Prostate gland (tissue), 2 donors: ENCODE measurements around the gene SLAIN2. TPM values are rescaled to one million over a fixed set of nuclear protein-coding genes. Genes with fewer than 3 reads are reported as not detected.

ENCODE experiments used
- DNase-seq: peaks from one replicate; pipeline ENCODE4 v3.0.0-alpha.2; 2019; ENCODE audit warnings: low spot score
- H3K27ac ChIP-seq, 2 donors: fragments of 200-600 bp; sonication (generic); 2 replicates each; pipeline ENCODE4 v1.5.1; 2017 to 2019
- H3K27me3 ChIP-seq: fragments of 200-600 bp; sonication (generic); replicated peaks from 2 replicates; pipeline ENCODE4 v1.5.1; 2019; ENCODE audit not compliant: insufficient read depth
- H3K36me3 ChIP-seq, 2 donors: fragments of 200-600 bp; sonication (generic); 1 replicate in 1 of 2; 2 replicates in 1 of 2; pipeline versions ENCODE4 v1.5.1 to v1.8.1; 2017 to 2019
- H3K4me1 ChIP-seq: fragments of 200-600 bp; sonication (generic); replicated peaks from 2 replicates; pipeline ENCODE4 v1.5.1; 2019
- H3K4me3 ChIP-seq, 2 donors: fragments of 200-600 bp; sonication (generic); 2 replicates each; pipeline ENCODE4 v1.5.1; 2017 to 2019
- H3K9me3 ChIP-seq: fragments of 200-600 bp; sonication (generic); 2 replicates; pipeline ENCODE4 v1.5.1; 2017
- POLR2A ChIP-seq: fragments of 450-650 bp; IDR thresholded peaks from one replicate; pipeline ENCODE4 v1.6.1; 2016; ENCODE audit warnings: antibody characterized with exemption, mild to moderate bottlenecking
- POLR2AphosphoS5 ChIP-seq: sonication (generic); formaldehyde crosslinking; IDR thresholded peaks from one replicate; pipeline ENCODE4 v1.6.1; 2017; ENCODE audit warnings: antibody characterized with exemption
- WGBS: methylation state at CpG from one replicate; pipeline ENCODE4 v1.1.5; 2018; 5-methylcytosine and 5-hydroxymethylcytosine counted together
- intact Hi-C: fragments of 100-400 bp; cut with DNase I; formaldehyde crosslinking; loops from one replicate; pipeline ENCODE4 v1.14.2; 2022
- total RNA-seq, 2 donors: library from RNA; depleted of rRNA; stranded (reverse); fragments of >200 nt; gene quantifications; one replicate each; pipeline ENCODE4 v1.1.0, GENCODE V29; 2016
- TF ChIP-seq, protein P1 (sequence below), 4 experiments: fragments of 200-600 bp in 2 of 4; fragments of 450-650 bp in 2 of 4; sonication (generic) in 2 of 4; IDR thresholded peaks; 1 replicate in 3 of 4; 2 replicates in 1 of 4; pipeline ENCODE4 v1.5.1; 2016 to 2019; ENCODE audit warnings: antibody characterized with exemption in 4 of 4, mild to moderate bottlenecking in 2 of 4, moderate library complexity in 2 of 4

Gene SLAIN2
- total RNA-seq, 2 donors from 2014 or later = 95.1 to 119 TPM

- Histone ChIP-seq H3K4me1 (peaks cover 7% of the 10 kb centered on the region), H3K4me3 (no peak overlapping the region), H3K27ac (peak overlapping the region; percentile 62 to 97), H3K27me3 (no peaks in the 10 kb centered on the region), H3K36me3 (no peaks in the 10 kb centered on the region), H3K9me3 (no peaks in the 10 kb centered on the region)
- peak; percentile 92 for TF ChIP-seq POLR2AphosphoS5
- TF ChIP-seq POLR2A = no peak
- intact Hi-C loops = no loop called here
- peak; percentile 60 for DNase-seq
These were observed 3.6 kb upstream of the SLAIN2 start for GRCh38 chr4:48337731-48338130.

GRCh38 chr4:48339642-48340041, 1.7 kb upstream of the SLAIN2 start:
- peaks cover 7% of the 10 kb centered on the region for H3K4me1 ChIP-seq
- intact Hi-C loops = no loop called here
- no peaks in the 10 kb centered on the region for H3K9me3 ChIP-seq
- TF ChIP-seq, protein P1, sequence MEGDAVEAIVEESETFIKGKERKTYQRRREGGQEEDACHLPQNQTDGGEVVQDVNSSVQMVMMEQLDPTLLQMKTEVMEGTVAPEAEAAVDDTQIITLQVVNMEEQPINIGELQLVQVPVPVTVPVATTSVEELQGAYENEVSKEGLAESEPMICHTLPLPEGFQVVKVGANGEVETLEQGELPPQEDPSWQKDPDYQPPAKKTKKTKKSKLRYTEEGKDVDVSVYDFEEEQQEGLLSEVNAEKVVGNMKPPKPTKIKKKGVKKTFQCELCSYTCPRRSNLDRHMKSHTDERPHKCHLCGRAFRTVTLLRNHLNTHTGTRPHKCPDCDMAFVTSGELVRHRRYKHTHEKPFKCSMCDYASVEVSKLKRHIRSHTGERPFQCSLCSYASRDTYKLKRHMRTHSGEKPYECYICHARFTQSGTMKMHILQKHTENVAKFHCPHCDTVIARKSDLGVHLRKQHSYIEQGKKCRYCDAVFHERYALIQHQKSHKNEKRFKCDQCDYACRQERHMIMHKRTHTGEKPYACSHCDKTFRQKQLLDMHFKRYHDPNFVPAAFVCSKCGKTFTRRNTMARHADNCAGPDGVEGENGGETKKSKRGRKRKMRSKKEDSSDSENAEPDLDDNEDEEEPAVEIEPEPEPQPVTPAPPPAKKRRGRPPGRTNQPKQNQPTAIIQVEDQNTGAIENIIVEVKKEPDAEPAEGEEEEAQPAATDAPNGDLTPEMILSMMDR (IDR thresholded peaks at IDR 0.05) = no peak
- no peak for TF ChIP-seq POLR2A
- peak overlapping the region in 1 of 2 donors; percentile 59 for H3K4me3 ChIP-seq
- WGBS = 73% methylated on average over 7 of the region's 7 CpGs
- DNase-seq = no peak
- no peaks in the 10 kb centered on the region for H3K36me3 ChIP-seq
- peak overlapping the region; percentile 86 to 97 for H3K27ac ChIP-seq
- H3K27me3 ChIP-seq = no peaks in the 10 kb centered on the region

DNA sequence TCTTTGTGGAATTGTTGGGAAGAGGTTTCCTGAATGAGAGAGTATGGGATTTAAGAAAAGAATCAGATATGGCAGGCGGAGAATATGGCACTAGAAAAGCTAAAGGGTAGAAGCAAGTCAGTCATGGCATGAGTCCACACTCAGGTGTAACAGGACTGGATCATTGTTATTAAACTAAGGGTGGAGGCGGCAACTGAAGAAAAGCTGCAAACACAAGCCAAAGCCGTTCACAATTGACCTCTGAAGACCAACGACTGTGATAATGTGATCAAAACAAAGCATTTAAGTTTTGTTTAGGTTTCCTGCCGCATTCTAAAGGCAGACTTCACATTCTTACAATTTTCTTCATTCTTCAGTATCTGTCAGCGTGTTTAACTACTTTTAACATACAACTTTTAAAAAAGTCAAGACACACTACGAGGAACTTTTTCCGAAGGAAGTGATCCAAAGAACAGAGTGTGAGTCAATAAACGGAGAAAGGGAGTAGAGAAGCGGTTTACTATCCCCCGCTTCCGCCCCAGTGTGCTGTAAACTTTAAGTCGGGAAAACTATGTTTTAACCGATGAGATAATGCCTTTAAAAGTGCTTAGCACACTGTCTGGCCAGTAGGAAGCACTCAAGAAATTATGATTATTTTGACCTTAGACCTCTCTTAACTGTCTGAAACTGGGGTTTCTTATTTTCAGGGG, 909 bp upstream of the SLAIN2 start:
- peak overlapping the region; percentile 39 to 59 for H3K4me3 ChIP-seq
- no peaks in the 10 kb centered on the region for H3K27me3 ChIP-seq
- DNase-seq = peak; percentile 58
- no peaks in the 10 kb centered on the region for H3K9me3 ChIP-seq
- H3K4me1 ChIP-seq = peaks cover 7% of the 10 kb centered on the region
- TF ChIP-seq, protein P1 (IDR thresholded peaks at IDR 0.05) = no peak
- TF ChIP-seq POLR2A (no peak), POLR2AphosphoS5 (no peak)
- peak overlapping the region; percentile 86 to 97 for H3K27ac ChIP-seq
- 5% methylated on average over 14 of the region's 14 CpGs for WGBS
- intact Hi-C loops = no loop called here
- no peaks in the 10 kb centered on the region for H3K36me3 ChIP-seq

- TF ChIP-seq POLR2AphosphoS5 (no peak), POLR2A (no peak)
- TF ChIP-seq, protein P1 (IDR thresholded peaks at IDR 0.05) = no peak
- H3K27ac ChIP-seq = peak overlapping the region; percentile 97
- intact Hi-C loops = no loop called here
These were observed 662 bp downstream of the SLAIN2 start for GRCh38 chr4:48341776-48342605.

DNA sequence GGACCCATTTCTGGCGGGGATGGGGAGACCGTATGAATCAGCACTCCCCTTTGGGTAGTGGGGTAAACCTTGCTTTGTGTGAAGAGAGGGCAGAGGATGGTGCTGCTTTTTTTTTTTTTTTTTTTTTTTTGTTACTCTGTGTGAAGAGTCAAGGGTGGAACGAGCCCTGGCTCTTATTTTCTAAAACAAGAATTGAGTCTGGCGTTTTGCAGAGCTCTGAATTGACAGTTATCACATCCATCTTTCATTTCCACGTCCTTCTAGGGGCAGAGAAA, 1.2 kb downstream of the SLAIN2 start:
- Histone ChIP-seq H3K27me3 (no peaks in the 10 kb centered on the region), H3K4me1 (peaks cover 5% of the 10 kb centered on the region), H3K9me3 (no peaks in the 10 kb centered on the region), H3K4me3 (peak overlapping the region; percentile 59 to 81), H3K36me3 (no peaks in the 10 kb centered on the region), H3K27ac (peak overlapping the region; percentile 97)
- 2% methylated on average over 5 of the region's 5 CpGs for WGBS
- DNase-seq = no peak
- TF ChIP-seq POLR2AphosphoS5 = no peak
- no peak for TF ChIP-seq POLR2A
- TF ChIP-seq, protein P1 (IDR thresholded peaks at IDR 0.05) = no peak
- intact Hi-C loops = no loop called here

More at GRCh38 chr4:48341776-48342605, 662 bp downstream of the SLAIN2 start:
- no peaks in the 10 kb centered on the region for H3K27me3 ChIP-seq
- peak; percentile 21 for DNase-seq
- peak overlapping the region; percentile 59 to 81 for H3K4me3 ChIP-seq
- no peaks in the 10 kb centered on the region for H3K36me3 ChIP-seq
- WGBS = under 1% methylated on average over 33 of the region's 66 CpGs
- H3K9me3 ChIP-seq = no peaks in the 10 kb centered on the region
- peaks cover 7% of the 10 kb centered on the region for H3K4me1 ChIP-seq
